ENCODE results near the gene NAA38.

The NAA38 gene

DNA sequence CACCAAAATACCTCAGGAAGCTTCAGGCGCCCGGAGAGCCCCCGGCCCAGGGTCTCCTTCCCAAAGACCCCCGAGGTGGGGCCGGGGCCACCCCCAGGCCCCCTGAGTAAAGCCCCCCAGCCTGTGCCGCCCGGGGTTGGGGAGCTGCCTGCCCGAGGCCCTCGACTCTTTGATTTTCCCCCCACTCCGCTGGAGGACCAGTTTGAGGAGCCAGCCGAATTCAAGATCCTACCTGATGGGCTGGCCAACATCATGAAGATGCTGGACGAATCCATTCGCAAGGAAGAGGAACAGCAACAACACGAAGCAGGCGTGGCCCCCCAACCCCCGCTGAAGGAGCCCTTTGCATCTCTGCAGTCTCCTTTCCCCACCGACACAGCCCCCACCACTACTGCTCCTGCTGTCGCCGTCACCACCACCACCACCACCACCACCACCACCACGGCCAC is 9.2 kb downstream of the NAA38 start:
- Histone ChIP-seq H3K27me3 (ENCODE audit: insufficient read depth, low read depth) (no peaks in the 10 kb centered on the region), H3K4me3 (IDR thresholded peaks at IDR 0.05; ENCODE audit: insufficient read depth, low read depth, low read length) (no peak overlapping the region), H3K79me2 (ENCODE audit: insufficient read depth, low read depth) (no peaks in the 10 kb centered on the region), H3K9ac (no peak overlapping the region), H2AFZ (ENCODE audit: low read depth) (no peak overlapping the region), H3K36me3 (ENCODE audit: insufficient read depth) (no peaks in the 10 kb centered on the region), H3K4me2 (no peak overlapping the region), H3K4me1 (ENCODE audit: low read depth, poor library complexity, severe bottlenecking) (no peaks in the 10 kb centered on the region), H4K20me1 (ENCODE audit: insufficient read depth) (no peaks in the 10 kb centered on the region), H3K27ac (no peak overlapping the region)
- TF ChIP-seq, protein P1, sequence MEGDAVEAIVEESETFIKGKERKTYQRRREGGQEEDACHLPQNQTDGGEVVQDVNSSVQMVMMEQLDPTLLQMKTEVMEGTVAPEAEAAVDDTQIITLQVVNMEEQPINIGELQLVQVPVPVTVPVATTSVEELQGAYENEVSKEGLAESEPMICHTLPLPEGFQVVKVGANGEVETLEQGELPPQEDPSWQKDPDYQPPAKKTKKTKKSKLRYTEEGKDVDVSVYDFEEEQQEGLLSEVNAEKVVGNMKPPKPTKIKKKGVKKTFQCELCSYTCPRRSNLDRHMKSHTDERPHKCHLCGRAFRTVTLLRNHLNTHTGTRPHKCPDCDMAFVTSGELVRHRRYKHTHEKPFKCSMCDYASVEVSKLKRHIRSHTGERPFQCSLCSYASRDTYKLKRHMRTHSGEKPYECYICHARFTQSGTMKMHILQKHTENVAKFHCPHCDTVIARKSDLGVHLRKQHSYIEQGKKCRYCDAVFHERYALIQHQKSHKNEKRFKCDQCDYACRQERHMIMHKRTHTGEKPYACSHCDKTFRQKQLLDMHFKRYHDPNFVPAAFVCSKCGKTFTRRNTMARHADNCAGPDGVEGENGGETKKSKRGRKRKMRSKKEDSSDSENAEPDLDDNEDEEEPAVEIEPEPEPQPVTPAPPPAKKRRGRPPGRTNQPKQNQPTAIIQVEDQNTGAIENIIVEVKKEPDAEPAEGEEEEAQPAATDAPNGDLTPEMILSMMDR (conservative IDR thresholded peaks at IDR 0.05; ENCODE audit: low read depth, low read length), result no peak

DNA sequence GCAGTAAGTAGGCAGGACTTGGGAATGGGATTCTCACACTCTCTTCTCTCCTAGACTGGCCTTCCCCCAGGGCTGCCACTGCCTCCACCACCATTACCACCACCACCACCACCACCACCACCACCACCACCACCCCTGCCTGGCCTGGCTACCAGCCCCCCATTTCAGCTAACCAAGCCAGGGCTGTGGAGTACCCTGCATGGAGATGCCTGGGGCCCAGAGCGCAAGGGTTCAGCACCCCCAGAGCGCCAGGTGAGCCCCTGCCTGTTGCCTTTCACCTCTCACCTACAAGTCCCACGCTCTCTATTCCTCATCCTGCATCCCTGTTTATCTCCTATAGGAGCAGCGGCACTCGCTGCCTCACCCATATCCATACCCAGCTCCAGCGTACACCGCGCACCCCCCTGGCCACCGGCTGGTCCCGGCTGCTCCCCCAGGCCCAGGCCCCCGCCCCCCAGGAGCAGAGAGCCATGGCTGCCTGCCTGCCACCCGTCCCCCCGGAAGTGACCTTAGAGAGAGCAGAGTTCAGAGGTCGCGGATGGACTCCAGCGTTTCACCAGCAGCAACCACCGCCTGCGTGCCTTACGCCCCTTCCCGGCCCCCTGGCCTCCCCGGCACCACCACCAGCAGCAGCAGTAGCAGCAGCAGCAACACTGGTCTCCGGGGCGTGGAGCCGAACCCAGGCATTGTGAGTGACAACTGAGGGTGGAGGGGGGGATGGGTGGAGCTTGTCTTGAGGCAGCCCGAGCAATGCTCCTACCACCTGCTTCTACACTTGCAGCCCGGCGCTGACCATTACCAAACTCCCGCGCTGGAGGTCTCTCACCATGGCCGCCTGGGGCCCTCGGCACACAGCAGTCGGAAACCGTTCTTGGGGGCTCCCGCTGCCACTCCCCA is 10.3 kb downstream of the NAA38 start:
- Histone ChIP-seq H2AFZ (ENCODE audit: low read depth) (no peak overlapping the region), H3K36me3 (ENCODE audit: insufficient read depth) (no peaks in the 10 kb centered on the region), H3K9ac (no peak overlapping the region), H3K27ac (no peak overlapping the region), H3K4me1 (ENCODE audit: low read depth, poor library complexity, severe bottlenecking) (no peaks in the 10 kb centered on the region), H3K4me2 (no peak overlapping the region), H3K27me3 (ENCODE audit: insufficient read depth, low read depth) (no peaks in the 10 kb centered on the region), H3K4me3 (IDR thresholded peaks at IDR 0.05; ENCODE audit: insufficient read depth, low read depth, low read length) (no peak overlapping the region), H4K20me1 (ENCODE audit: insufficient read depth) (no peaks in the 10 kb centered on the region), H3K79me2 (ENCODE audit: insufficient read depth, low read depth) (no peaks in the 10 kb centered on the region)
- TF ChIP-seq, protein P1 (conservative IDR thresholded peaks at IDR 0.05; ENCODE audit: low read depth, low read length), result no peak

DNA sequence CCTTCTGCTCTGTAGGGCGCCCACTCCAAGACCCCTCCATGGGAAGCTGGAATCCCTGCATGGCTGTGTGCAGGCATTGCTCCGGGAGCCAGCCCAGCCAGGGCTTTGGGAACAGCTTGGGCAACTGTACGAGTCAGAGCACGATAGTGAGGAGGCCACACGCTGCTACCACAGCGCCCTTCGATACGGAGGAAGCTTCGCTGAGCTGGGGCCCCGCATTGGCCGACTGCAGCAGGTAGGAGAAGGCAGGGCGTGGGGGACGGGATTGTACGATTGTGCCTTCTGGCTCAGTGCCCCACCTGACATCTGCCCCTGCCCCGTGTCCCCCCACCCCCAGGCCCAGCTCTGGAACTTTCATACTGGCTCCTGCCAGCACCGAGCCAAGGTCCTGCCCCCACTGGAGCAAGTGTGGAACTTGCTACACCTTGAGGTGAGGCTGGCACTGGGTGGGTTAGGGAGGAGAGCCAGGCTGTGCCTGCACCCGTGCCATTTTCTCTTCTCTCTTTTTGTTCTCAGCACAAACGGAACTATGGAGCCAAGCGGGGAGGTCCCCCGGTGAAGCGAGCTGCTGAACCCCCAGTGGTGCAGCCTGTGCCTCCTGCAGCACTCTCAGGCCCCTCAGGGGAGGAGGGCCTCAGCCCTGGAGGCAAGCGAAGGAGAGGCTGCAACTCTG is 11.2 kb downstream of the NAA38 start:
- H3K4me3 ChIP-seq (IDR thresholded peaks at IDR 0.05; ENCODE audit: insufficient read depth, low read depth, low read length), result no peak overlapping the region
- no peak overlapping the region for H3K4me2 ChIP-seq
- H2AFZ ChIP-seq (ENCODE audit: low read depth), result no peak overlapping the region
- H3K27me3 ChIP-seq (ENCODE audit: insufficient read depth, low read depth), result no peaks in the 10 kb centered on the region
- no peaks in the 10 kb centered on the region for H3K79me2 ChIP-seq (ENCODE audit: insufficient read depth, low read depth)
- H3K36me3 ChIP-seq (ENCODE audit: insufficient read depth), result no peaks in the 10 kb centered on the region
- no peak overlapping the region for H3K9ac ChIP-seq
- no peak overlapping the region for H3K27ac ChIP-seq
- TF ChIP-seq, protein P1 (conservative IDR thresholded peaks at IDR 0.05; ENCODE audit: low read depth, low read length), result no peak
- H4K20me1 ChIP-seq (ENCODE audit: insufficient read depth), result no peaks in the 10 kb centered on the region
- H3K4me1 ChIP-seq (ENCODE audit: low read depth, poor library complexity, severe bottlenecking), result no peaks in the 10 kb centered on the region

DNA sequence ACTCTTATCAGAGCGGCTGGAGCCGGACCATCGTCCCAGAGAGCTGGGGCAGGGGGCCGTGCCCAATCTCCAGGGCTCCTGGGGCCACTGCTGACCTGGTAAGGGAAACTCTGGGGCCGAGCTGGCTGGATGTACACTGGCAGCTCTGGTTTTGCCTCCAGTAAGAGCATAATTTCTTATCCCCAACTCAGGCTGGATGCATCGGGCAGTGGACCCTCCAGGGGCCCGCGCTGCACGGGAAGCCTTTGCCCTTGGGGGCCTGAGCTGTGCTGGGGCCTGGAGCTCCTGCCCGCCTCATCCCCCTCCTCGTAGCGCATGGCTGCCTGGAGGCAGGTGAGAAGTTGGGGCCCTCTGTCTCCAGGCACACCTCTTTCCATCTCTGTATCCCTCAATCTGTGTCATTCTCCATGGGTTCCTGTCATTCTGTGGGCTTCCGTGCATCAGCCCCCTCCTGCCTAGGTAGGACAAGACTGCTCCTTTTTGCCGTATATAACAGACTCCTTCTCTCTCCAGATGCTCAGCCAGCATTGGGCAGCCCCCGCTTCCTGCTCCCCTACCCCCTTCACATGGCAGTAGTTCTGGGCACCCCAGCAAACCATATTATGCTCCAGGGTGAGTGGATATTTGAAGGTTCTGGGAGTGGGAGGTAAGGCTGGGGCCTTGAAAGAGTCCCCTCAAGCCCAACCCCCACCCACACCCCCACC is 11.8 kb downstream of the NAA38 start:
- no peaks in the 10 kb centered on the region for H3K27me3 ChIP-seq (ENCODE audit: insufficient read depth, low read depth)
- no peak overlapping the region for H3K27ac ChIP-seq
- H3K4me3 ChIP-seq (IDR thresholded peaks at IDR 0.05; ENCODE audit: insufficient read depth, low read depth, low read length), result no peak overlapping the region
- no peak overlapping the region for H2AFZ ChIP-seq (ENCODE audit: low read depth)
- H4K20me1 ChIP-seq (ENCODE audit: insufficient read depth), result no peaks in the 10 kb centered on the region
- H3K4me1 ChIP-seq (ENCODE audit: low read depth, poor library complexity, severe bottlenecking), result no peaks in the 10 kb centered on the region
- H3K36me3 ChIP-seq (ENCODE audit: insufficient read depth), result no peaks in the 10 kb centered on the region
- H3K79me2 ChIP-seq (ENCODE audit: insufficient read depth, low read depth), result no peaks in the 10 kb centered on the region
- H3K4me2 ChIP-seq, result no peak overlapping the region
- no peak overlapping the region for H3K9ac ChIP-seq
- TF ChIP-seq, protein P1 (conservative IDR thresholded peaks at IDR 0.05; ENCODE audit: low read depth, low read length), result no peak
